Measurements from ENCODE around the gene TMEM198.

Gene TMEM198

GRCh38 chr2:219520079-219520478 is 23.7 kb upstream of the TMEM198 start:
- no peak for TF ChIP-seq CTCF (IDR thresholded peaks at IDR 0.05; ENCODE audit: low read depth, low read length, missing control alignments)
- H3K4me3 ChIP-seq (ENCODE audit: low read depth, low read length), result no peak overlapping the region
- no peak for DNase-seq (ENCODE audit: low read depth)

- no peak for DNase-seq (ENCODE audit: low read depth)
- no peak overlapping the region for H3K4me3 ChIP-seq (ENCODE audit: low read depth, low read length)
- TF ChIP-seq CTCF (IDR thresholded peaks at IDR 0.05; ENCODE audit: low read depth, low read length, missing control alignments), result peak; percentile 37
Observed at GRCh38 chr2:219521066-219521880, 22.6 kb upstream of the TMEM198 start.

GRCh38 chr2:219522111-219523030 is 21.5 kb upstream of the TMEM198 start:
- H3K4me3 ChIP-seq (ENCODE audit: low read depth, low read length), result no peak overlapping the region
- no peak for TF ChIP-seq CTCF (IDR thresholded peaks at IDR 0.05; ENCODE audit: low read depth, low read length, missing control alignments)
- DNase-seq (ENCODE audit: low read depth), result no peak

- DNase-seq (ENCODE audit: low read depth), result no peak
- TF ChIP-seq CTCF (IDR thresholded peaks at IDR 0.05; ENCODE audit: low read depth, low read length, missing control alignments), result no peak
- H3K4me3 ChIP-seq (ENCODE audit: low read depth, low read length), result no peak overlapping the region
Observed at GRCh38 chr2:219523031-219523671, 20.7 kb upstream of the TMEM198 start.

- no peak for DNase-seq (ENCODE audit: low read depth)
Observed at GRCh38 chr2:219524817-219525216, 19.0 kb upstream of the TMEM198 start.

More at GRCh38 chr2:219524817-219525216, 19.0 kb upstream of the TMEM198 start:
- TF ChIP-seq CTCF (IDR thresholded peaks at IDR 0.05; ENCODE audit: low read depth, low read length, missing control alignments), result no peak
- H3K4me3 ChIP-seq (ENCODE audit: low read depth, low read length), result no peak overlapping the region

All from GM12864 (cell line).